OCI-M1 (cell line): ENCODE measurements around the gene KPNA1.
"Not testable (repeated sequence)": the region's sequence is repeated elsewhere in the genome, so short reads cannot be mapped to it uniquely, and the experiment has no call there.

Source experiments
- DNase-seq: peaks from one replicate; lab custom pipeline; 2025; lab: John Stamatoyannopoulos, UW

Gene KPNA1

DNA sequence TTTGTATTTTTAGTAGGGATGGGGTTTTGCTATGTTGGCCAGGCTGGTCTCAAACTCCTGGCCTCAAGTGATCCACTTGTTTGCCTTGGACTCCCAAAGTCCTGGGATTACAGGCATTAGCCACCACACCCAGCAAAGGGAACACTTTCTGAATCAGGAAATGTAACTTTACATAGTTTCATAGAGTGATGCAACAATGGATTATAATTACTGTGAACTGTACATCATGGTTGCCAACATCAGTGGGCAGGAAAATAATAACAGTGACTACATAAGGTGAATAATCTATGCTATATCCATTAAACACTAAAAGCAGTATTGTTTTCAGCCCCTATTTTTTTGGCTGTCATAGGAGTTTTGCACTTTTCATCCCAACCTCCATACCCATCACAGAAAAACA, 5.0 kb upstream of the KPNA1 start:
- peak; percentile 14 for DNase-seq

DNA sequence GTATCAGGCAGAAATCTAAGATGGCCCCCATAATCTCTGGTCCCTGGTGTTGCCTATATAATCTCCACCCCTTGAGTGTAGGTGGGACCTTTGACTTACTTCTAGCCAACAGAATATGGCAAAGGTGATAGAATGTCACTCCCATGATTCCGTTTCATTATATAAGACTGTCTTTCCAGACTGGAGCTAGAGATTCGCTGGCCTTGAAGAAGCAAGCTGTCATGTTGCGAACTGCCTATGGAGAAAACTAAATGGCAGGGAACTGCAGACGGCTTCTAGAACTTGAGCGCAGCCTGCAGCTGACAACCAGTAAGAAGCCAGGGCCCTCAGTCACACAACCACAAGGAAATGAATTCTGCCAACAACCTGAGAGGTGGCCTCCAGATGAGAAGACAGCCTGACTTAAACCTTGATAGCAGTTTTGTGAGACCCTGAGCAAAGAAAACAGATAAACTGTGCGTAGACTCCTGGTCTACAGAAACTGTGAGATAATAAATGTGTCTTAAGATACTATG, 2.2 kb upstream of the KPNA1 start:
- no peak for DNase-seq

GRCh38 chr3:122515870-122516269, 1.1 kb upstream of the KPNA1 start:
- DNase-seq, result no peak

- DNase-seq, result no peak
These were observed 305 bp upstream of the KPNA1 start for GRCh38 chr3:122515020-122515468.

GRCh38 chr3:122513386-122514122, 1.2 kb downstream of the KPNA1 start:
- DNase-seq, result no peak

DNA sequence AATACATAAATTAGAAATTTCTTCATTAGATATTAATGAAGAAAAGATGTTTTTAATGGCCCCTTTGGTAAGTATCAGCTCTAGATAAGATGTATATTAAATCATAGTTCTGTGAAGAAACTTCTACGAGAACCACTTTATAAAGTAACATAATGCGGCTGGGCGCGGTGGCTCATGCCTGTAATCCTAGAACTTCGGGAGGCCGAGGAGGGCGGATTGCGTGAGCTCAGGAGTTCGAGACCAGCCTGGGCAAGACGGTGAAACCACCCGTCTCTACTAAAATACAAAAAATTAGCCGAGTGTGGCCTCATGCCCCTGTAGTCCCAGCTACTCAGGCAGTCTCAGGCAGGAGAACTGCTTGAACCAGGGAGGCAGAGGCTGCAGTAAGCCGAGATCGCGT, 2.5 kb downstream of the KPNA1 start:
- no peak for DNase-seq

GRCh38 chr3:122510878-122511535, 3.7 kb downstream of the KPNA1 start:
- no peak for DNase-seq

DNA sequence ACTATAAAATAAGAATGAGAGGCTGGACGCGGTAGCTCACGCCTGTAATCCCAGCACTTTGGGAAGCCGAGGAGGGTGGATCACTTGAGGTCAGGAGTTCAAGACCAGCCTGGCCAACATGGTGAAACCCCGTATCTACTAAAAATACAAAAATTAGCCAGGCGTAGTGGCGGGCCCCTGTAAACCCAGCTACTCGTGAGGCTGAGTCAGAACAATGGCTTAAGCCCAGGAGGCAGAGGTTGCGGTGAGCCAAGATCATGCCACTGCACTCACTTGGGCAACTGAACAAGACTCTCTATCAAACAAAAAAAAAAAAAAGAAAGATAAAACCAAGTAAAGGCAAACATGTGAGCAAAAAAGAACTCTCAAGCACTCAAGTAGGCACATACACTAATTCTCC, 5.8 kb downstream of the KPNA1 start:
- not testable (repeated sequence) for DNase-seq

DNA sequence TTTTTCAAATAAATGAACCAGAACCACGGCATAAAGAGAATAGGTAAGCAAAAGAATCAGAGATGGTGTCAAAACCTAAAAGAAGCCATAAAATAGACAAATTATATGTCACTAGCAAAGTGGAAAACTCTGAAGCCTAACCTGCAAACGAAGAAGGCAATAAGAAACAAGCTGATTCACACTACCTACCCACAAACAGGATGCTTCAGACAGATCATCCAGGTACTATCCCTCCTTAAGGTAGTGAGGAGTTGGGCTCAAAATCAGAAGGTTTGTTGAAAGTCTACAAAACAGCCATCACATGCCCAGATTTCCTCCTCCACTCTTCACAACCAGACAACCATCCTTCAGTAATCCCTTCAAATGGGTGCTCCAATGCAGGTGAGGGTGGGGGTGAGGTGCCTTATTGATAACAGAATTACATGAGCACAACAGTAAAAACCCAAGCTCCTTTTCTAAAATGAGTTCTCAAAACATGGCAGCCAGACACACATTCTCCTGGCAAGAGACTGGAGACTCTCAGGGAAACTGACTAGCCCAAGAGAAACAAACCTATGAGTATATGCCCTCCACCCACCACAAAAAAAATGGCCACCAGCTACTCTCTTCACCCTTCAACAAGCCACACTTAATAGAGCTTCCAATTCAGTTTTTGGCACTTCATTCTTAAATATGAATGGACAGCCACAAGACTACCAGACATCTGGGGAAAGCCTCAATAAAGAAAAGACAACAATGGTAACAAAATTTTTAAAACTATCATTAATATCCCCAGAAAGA, 6.4 kb downstream of the KPNA1 start:
- DNase-seq, result no peak

- no peak for DNase-seq
These were observed 8.3 kb downstream of the KPNA1 start for GRCh38 chr3:122506450-122506849.

- peak; percentile 52 for DNase-seq
These were observed 9.1 kb downstream of the KPNA1 start for GRCh38 chr3:122505676-122506075.

- DNase-seq, result no peak
These were observed 11.8 kb downstream of the KPNA1 start for GRCh38 chr3:122502941-122503340.

GRCh38 chr3:122502139-122502538, 12.6 kb downstream of the KPNA1 start:
- DNase-seq, result peak; percentile 73

GRCh38 chr3:122500964-122501363, 13.8 kb downstream of the KPNA1 start:
- not testable (repeated sequence) for DNase-seq

DNA sequence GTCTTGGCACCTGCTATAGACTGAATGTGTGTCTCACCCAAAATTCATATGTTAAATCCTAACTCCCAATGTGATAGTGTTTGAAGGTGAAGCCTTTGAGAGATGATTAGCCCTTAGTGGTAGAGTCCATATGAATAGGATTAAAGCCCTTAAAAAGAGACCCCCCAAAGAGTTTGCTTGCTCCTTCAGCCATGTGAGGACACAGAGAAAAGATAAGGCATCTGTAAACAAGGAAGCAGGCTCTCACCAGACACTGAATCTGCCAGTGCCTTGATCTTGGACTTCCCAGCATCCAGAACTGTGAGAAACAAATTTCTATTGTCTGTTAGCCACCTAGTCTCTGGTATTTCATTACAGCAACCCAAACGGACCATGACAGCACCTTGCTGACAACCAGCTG, 16.6 kb downstream of the KPNA1 start:
- DNase-seq, result peak; percentile 52

DNA sequence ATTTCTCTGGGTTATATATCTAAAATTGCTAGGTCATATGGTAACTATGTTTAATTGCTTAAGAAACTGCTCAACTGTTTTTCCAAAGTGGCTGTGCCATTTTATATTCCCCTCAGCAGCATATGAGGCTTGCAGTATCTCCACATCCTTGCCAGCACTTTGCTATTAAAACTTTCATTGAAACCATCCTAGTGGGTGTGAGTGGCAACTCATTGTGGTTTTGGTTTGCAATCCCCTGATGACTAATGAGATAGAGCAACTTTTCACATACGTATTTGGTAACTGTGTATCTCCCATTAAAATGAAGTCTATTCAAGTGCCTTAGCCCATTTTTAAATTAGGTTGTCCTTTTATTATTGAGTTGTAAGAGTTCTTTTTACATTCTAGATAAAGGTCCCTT, 17.3 kb downstream of the KPNA1 start:
- peak; percentile 84 for DNase-seq

DNA sequence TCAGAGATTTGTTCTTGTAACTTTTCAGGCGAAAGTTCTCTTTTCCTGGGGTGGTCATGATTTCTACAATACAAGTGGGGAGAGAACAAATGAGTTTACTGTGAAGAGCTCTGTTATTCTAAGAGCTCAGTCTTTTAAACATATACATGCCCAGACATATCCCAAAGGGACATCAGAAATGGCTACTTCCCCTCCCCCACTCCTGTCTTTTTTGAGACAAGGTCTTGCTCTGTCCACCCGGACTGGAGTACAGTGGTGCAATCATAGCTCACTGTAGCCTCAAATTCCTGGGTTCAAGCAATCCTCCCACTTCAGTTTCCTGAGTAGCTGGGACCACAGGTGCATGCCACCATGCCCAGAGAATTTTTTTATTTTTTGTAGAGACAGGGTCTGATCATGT, 18.2 kb downstream of the KPNA1 start:
- no peak for DNase-seq

GRCh38 chr3:122493296-122493695, 21.4 kb downstream of the KPNA1 start:
- DNase-seq, result no peak

DNA sequence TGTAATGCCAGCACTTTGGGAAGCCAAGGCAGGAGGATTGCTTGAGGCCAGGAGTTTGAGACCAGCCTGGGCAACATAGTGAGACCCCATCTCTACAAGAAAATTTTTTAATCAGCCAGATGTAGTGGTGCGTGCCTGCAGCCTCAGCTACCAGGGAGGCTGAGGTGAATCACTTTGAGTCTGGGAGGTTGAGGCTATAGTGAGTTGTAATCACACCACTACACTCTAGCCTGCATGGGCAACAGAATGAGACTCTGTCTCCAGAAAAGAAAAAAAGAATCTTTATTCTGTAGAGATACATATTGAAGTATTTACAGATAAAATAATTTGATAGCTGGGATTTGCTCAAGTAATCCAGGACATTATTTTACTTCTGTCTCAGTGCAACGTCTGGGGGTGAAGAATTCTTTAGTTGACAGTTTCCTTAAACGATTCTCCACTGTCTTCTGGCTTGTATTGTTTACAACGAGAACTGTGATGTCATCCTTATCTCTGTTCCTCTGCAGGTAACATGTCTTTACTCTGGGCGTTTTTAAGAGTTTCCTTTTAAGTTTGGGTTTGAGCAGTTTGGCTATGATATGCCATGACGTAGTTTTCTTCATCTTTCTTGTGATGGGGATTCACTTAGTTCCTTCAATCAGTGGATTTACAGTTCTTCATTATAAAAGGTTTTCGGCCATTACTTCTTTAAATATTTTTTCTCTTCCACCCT, 26.3 kb downstream of the KPNA1 start:
- no peak for DNase-seq

DNA sequence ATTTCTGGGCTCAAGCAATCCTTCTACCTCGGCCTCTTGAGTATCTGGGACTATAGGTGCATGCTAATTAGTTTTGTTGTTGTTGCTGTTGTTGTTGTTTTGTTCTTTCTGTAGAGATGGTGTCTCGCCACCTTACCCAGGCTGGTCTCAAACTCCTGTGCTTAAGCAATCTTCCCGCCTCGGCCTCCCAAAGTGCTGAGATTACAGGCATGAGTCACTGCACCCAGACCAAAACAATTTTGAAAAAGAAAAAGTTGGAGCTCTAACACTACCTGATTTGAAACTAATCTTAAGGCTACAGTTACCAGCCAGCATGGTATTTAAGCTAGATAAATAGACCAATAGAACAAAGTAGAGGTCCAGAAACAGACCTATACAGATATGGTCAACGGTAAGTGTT, 29.8 kb downstream of the KPNA1 start:
- DNase-seq, result no peak

- DNase-seq, result no peak
These were observed 33.3 kb downstream of the KPNA1 start for GRCh38 chr3:122481390-122481789.

- DNase-seq, result no peak
These were observed 38.2 kb downstream of the KPNA1 start for GRCh38 chr3:122476532-122476931.
